ENCODE results near the gene MYL7.
"Not testable (repeated sequence)": the region's sequence is repeated elsewhere in the genome, so short reads cannot be mapped to it uniquely, and the experiment has no call there.

The MYL7 gene

DNA sequence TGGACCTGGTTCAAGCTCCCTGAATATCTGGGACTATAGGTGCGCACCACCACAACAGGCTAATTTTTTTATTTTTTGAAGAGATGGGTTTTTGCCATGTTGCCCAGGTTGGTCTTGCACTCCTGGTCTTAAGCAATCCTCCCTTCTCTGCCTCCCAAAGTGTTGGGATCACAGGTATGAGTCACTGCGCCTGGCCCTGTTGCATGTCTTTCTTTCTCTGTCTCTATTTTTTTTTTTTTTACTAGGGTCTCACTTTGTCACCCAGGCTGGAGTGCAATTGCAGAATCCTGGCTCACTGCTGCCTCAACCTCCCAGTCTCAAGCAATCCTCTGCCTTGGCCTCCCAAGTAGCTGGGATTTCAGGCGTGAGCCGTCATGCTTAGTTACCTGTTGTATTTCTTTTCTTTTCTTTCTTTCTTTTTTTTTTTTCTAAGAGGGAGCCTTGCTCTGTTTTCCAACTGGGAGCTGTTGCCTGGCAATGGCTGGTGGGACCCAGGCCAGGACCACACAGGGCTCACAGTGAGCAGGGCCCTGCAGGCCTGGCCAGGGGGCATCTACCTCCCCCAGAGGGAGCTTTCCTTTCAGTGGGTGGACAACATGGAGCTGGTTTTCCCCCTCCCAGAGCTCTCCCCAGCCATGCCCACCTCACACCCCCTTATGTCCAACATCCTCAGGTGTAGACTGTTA, 6.0 kb downstream of the MYL7 start:
- DNase-seq (ENCODE audit: insufficient read length, low spot score): no peak
- FAIRE-seq: no peak

DNA sequence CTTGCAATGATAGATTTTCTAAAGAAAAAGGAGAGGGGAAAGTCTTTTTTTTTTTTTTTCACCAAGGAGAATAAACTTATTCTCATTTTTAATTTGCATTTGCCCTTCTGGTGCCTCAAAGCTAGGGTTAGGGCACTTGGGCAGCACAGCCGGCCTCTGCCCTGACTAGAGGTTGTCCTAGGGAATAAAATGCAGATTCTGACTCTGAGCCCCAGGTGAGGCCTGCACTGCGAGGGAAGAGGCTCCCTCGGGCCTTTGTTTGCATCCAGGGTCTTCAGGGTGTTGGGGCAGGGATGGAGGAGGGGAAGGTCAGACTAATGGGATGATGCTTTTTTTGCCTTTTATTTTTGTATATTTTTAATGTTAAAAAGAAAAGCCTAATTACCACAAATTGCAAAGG, 7.8 kb downstream of the MYL7 start:
- no peak for FAIRE-seq
- DNase-seq (ENCODE audit: insufficient read length, low spot score): no peak

DNA sequence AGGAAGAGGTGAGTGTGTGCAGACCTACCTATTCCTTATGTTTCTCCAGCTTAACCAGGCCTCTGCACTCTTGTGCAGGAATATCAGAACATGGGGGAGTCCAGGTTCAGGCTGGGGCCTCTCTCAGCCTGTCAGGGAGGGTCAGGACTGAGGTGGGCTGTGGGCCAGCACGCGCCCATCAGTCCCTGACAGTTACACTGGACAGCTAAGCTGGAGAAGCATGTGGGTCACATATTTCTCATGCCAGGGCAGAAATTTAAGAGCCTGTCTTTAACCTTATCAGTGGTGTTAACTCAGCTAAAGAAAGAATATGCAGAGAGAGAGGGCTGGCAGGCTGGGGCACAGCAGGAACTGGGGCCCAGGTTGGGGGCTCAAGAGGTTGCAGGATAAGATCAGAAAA, 9.1 kb downstream of the MYL7 start:
- peak; percentile 91 for FAIRE-seq

DNA sequence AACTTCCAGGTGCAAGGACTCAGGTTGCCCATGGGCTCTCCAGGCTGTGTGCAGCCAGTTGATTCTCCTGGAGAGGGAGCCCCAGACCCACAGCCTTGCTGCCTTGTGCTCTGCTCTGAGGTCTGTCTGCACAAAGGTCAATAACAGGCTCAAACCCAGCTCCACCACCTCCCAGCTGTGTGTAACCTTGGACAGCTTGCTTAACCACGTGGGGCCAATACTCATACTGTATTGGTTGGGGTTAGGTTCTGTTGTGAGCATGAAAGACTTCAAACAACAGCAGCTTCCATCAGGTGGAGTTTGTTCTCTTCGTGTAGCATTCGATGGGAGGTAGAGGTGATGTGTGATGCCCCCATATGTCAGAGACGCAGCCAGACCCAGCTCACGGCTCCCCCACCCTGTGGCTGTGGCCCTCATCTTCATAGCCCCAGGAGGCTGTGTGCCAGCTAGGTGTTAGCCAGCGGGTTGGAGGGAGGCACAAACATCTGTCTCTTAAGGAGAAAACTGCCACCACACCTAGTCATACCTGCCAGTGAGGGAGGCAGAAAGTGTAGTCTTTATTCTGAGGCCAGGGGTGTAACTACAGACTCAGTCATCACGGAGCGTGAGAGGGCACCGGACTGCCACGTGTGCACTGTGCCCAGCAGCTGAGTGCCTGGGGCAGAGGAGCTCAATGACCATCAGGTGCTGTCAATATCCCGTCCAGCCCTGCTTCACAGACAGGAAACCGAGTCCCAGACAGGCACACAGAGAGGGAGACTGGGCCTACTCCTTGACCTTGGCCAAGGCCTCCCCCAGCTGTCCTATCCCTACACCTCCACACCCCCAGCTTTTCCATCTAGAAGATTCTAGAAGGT, 9.7 kb downstream of the MYL7 start:
- FAIRE-seq: peak; percentile 85
- peak; percentile 36 for DNase-seq (ENCODE audit: insufficient read length, low spot score)

More for the DNA sequence above, 9.1 kb downstream of the MYL7 start:
- DNase-seq (ENCODE audit: insufficient read length, low spot score): peak; percentile 75

DNA sequence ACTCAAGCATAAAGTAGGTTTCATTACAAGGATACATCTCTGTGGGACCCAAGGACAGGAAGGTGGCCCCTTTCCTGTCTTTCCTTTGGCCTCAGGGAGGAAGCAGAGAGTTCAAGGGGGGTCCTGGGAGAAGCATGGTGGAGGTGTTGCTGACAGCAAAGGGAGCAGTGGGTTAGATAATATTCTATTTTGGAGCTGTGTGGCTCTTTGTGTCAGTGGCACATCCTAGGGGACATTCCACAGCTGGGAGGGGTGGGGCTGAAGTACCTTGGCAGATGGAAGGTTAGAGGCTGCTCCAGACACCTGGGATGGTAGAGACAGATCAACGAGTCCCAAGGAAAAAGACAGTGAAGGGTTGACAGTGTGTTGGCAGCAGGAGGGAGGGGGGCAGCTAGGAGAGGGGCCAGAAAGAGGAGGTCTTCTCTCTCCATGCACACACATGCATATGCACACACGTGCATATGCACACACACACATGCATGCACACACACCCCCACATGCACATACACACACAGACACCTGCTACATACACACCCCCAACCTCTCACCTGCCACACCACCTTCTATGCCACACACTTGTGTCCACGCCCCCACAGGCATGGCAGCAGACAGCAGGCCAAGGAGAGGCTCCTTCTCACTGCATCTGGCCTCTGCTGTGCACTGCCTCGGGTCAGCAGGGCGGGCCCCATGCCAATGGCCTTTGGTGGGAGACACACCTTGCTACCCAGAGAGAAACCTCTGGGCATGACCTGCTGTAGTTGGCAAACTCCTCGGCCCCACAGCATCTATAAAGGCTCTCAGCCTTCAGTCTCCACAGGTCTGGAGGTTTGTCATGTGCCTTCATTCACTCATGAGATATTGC, 12.2 kb downstream of the MYL7 start:
- DNase-seq (ENCODE audit: insufficient read length, low spot score) (no peak), FAIRE-seq (peak; percentile 85)

DNA sequence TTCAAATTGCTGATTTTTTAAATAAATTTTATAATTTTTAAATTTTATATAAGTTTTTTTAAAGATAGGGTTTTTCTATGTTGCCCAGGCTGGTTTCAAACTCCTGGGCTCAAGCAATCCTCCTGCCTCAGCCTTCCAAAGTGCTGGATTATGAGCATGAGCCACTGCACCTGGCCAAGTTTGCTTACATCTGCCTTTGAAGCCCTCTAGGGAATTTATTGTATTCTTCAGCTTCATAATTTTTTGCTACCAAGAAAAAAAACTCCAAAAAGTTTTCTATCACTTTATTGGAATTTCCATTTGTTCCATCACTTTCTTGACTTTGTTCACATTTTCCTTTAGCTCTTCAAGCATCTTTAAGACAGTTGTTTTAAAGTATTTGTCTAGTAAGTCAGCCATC, 14.0 kb downstream of the MYL7 start:
- no peak for DNase-seq (ENCODE audit: insufficient read length, low spot score)
- FAIRE-seq: no peak

DNA sequence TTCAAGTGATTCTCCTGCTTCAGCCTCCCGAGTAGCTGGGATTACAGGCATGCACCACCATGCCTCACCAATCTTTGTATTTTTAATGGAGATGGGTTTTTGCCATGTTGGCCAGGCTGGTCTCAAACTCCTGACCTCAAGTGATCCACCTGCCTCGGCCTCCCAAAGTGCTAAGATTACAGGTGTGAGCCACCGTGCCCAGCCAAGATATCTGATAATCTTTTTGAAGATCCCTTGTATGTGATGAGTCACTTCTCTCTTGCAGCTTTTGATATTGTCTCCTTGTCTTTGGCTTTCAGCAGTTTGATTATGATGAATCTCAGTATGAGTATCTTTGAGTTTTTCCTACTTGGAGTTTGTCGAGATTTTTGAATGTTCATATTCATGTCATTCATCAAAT, 14.6 kb downstream of the MYL7 start:
- not testable (repeated sequence) for DNase-seq (ENCODE audit: insufficient read length, low spot score); FAIRE-seq

DNA sequence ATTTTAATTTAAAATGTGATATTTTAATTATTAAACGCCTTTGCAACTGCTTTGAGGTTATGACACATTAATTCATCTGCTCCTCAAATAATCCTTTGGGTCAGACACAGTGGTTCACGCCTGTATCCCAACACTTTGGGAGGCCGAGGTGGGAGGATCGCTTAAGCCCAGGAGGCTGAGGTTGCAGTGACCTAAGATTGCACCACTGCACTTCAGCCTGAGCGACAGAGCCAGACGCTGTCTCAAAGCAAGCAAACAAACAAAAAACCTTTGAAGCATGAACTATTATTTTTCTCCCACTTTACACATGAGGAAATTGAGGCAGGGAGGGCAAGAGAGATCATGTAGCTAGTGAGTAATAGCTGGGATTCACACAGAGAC, 16.3 kb downstream of the MYL7 start:
- FAIRE-seq: no peak

DNA sequence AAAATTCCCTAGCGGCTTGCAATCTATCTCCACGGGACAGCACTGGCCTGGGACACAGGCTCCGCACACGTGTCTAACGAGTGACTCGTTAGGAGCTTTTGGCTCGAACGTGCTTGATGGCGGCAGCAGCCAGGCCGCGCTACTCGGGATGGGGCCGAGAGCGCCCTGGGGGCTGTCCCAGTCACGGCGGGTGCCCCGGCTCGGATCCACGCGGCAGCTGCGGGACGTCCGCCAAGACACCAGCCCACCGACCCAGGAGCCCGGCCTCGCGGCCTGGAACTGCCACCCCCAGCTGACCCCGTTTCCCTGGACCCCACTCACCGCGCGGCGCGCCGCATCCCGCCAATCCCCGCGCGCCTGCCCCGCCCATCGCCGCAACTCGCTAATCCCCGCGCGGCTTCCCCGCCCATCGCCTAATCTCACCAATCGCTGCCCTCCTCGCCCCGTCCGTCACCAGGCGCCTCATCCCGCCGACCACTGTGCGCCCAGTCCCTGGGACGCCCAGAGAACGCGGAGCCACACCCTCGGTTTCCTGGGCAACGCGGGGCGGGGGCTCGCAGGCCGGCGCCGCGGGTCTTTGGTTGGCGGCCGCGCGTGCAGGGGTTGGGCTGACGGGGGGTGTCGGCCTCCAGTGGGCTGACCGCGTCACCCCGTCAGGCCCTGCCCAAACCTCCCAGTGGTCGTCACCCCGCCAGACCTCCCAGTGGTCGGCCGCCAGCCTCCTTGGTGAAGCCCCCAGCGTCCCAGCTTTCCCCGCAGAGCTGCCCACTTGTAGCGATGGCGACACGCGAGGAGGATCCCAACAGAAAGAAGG, 17.7 kb downstream of the MYL7 start, which contains the start of gene POLD2:
Gene POLD2 (minus strand): TSS at position 359 of the 814 bp plus-strand sequence. CDS start 1,495 bp downstream, outside the sequence.
- peak; percentile 99 for DNase-seq (ENCODE audit: insufficient read length, low spot score)
- FAIRE-seq: peak; percentile 96

More for the DNA sequence above, 16.3 kb downstream of the MYL7 start:
- DNase-seq (ENCODE audit: insufficient read length, low spot score): no peak

DNA sequence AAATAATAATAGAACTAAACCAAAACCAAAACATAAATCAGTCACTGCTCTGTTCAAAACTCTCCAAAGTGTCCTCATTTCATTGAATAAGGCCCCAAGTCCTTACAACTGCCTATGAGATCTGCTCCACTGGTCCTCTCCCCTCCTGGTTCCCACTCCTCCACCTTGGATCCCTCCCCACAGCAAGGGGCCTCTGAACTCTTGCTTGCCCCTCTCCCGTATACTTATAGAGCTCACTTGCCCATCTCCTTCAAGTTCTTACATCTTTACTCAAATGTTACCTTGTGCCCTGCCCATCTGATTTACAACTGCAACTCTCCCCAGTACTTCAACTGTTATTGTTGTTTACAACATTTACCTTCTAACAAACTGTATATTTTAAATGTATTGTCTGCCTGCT, 18.6 kb downstream of the MYL7 start:
- no peak for FAIRE-seq

DNA sequence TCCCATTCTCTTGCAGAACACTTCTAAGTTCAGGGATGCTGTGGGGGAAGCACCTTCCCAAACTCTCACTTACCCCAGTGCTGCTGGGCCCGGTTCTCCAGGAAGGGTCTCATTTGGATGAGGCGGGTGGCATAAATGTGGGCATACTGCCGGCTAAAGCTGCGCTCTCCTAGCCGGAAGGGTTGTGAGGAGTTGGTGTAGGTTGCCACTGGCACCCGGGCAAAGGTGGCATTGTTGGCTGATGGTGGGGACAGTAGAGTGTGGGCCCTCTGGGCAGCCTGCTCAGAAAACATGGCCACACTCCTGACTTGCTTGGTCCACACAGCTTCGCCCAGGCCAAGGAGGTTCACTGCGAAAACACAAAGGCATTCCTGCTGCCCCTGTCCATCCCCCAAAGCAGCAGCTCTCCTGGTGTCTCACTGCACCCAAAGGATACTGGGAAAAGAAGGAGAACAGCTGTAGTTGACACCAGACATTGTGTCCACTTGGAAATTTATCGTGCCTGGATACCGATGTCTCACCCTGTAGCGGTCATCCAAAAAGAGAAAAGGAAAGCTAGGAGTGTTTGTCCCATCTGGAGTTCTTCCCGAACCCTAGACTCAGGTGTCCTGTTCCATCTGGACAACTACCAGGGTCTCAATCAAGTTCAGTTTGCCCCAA, 19.2 kb downstream of the MYL7 start:
- FAIRE-seq (peak; percentile 16), DNase-seq (ENCODE audit: insufficient read length, low spot score) (no peak)

More for the DNA sequence above, 18.6 kb downstream of the MYL7 start:
- DNase-seq (ENCODE audit: insufficient read length, low spot score): no peak

DNA sequence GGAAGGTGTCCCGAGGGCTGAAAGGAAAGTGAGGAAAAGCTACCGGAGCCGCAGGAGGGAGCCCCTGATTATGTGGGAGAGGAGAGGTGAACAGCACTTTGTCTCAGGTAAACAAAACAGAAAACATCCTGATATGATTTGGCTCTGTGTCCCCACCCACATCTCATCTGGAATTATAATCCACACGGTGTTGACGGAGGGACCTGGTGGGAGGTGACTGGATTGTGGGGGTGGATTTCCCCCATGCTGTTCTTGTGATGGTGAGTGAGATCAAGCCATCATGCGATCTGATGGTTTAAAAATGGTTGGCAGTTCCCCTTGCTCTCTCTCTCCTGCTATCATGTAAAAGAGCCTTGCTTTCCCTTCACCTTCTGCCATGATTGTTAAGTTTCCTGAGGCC, 20.7 kb downstream of the MYL7 start:
- FAIRE-seq (no peak), DNase-seq (ENCODE audit: insufficient read length, low spot score) (no peak)

DNA sequence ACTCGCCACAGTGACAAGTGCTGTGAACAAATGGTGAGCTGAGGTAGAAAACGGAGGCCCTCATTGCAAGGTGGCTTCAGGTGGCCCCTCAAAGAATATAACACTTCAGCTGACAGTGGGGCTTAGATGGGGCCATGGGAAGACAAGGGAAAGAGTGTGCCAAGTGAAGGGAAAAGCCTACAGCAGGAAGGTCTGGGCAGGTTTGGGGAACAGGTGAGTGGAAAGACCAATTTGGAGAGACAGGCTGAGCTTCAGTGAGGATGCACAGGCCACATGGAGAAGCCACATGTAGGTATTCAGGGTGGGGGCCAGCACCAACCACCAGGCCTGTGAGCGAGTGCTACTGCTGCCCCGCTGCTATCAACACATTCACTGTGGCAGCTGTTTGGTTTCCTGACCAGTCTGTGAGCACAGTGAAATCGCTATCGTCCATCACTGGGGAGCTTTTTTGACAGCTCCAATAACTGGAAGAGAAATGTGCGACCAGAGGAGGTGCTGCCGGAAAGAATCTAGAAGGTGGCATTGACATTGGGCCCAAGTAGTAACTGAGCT, 21.2 kb downstream of the MYL7 start:
- DNase-seq (ENCODE audit: insufficient read length, low spot score) (no peak), FAIRE-seq (no peak)

DNA sequence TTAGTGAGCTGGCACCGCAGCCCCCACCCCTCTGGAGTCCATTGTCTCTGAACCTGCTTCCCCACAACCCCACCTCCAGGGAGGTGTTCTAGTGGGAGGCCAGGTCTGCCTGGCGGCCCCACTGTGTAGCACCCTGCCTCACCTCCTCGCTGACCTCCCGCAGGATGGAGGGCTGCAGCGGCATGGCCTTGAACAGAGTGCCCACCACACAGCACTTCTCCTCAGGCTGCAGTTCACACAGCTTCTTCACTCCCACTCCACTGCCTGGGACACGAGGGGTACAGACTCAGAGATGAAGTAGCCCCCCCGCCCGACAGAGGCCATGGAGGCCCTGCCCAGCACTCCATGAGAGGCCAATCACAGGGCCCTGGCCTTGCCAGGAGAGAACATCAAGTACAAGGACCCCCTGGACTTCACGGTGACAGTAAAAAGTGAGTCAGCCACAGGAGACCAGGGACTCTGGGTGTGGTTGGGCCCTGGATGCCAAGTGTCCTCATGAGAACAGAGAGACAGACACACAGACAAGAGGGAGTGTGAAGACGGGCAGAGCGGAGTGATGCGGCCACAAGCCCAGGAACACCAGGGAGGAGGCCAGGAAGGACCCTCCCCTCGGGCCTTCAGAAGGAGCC, 23.2 kb downstream of the MYL7 start:
- no peak for DNase-seq (ENCODE audit: insufficient read length, low spot score)
- FAIRE-seq: no peak

DNA sequence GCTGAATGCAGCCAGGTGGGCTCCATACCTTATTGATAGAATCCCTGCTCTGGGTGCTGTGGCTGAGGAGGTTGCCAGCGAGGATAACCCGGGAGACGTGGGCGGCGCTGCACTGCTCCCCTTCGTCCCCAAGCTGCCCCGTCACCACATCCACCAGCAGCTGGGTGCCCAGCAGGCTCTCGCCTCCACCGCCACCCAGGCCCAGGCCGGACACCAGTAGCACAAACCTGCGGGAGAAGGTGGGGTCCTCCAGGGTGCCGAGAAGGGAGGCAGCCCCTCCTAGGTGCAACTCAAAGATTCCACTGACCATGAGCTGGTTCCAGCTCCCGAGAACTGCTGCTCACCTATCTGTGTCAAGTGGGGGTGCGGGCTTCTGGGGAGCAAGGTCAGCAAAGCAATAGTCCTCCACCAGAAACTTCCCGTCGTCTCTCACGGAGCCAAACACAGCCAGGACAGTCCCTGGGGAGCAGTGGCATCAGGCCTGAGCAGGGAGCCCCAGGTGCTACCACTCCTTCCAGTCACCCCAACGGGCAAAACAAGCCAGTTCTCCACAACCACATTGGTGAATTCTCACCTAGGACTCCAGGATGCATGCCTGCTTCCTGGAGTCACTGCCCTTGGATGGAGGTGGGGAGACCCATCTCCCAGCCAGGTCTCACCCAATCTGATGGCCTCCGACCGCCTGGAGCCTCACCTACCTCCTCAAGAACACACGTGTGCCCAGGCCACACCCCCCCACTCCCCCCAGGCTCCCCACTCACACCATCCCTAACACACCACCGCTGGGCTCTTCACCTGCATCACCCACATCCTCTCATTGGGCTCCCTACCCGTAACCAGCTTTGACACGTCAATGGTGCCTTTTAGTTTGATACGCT, 24.1 kb downstream of the MYL7 start:
- DNase-seq (ENCODE audit: insufficient read length, low spot score) (no peak), FAIRE-seq (no peak)

DNA sequence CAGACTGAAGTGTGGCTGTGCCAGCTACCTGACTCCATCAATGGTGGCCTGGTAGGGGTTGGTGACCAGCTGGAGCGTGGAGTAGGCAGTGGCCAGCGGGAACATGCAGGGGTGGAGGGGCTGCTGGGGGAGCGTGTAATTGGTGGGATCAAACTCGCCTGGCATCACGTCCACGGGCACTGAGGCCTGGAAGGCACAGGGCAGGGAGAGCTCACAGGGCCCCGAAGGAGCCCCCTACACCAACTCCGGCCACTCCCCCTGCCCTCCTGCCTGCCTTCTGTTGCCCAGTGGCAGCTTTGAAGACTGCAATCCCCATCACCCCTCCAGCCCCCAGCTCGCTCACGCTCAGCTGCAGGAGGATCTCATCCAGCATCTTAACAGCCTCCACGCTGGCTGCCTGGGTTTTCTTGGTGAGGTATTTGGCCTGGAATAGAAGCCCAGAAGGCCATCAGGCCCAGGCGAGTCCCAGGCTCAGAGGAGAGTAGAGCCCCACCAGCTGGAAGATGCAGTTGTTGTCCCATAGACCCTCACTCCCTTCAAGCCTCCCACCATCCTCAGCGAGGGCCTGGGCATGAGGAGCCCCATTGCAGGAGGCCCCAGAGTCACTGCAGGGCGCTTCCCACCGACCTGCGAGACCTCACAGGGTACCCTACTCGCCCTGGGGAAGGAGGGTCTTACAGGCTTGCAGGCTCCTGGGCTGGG, 24.9 kb downstream of the MYL7 start:
- DNase-seq (ENCODE audit: insufficient read length, low spot score): no peak
- no peak for FAIRE-seq

DNA sequence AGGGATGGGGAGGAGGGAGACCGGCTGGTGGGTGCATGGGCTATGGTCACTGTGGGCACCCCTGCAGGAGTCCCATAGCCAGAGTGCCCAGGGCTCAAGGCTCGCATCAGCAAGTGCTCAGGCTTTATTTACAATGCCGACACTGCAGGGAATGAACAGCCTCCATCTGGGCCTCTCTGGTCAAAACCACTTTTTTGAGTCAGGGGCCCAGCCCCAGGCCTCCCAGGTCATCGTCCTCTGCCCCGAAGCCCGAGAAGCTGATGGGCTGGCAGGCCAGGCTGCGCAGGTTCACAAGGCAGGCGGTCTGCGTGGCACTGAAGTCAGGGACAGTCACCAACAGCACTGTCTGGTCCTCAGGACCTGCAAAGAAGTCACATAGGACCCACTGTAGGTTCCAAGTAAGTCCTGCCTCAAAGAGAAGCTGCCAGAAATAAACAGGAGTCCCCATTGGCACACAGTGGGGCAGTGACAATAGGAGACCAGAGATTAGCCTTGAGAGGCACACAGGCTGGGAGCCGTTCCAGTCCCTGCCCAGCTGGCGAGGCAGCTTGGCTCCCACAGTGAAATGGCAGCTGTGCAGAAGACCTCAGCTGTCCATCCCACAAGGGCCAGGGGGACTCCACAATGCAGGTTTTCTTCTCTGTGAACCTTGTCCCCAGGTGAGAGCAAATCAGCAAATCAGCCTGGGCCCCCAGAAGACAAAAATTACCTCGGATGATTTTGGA, 26.4 kb downstream of the MYL7 start:
- DNase-seq (ENCODE audit: insufficient read length, low spot score): no peak
- FAIRE-seq: no peak

All from HTR-8/SVneo (cell line).